HG02852 (cell line): ENCODE results near the gene KRTAP5-10.
"Not testable (repeated sequence)": the region's sequence is repeated elsewhere in the genome, so short reads cannot be mapped to it uniquely, and the experiment has no call there.

Experiments
- ATAC-seq: cut with Tn5 transposase; IDR thresholded peaks from one replicate; pipeline ENCODE4 v1.9.1; 2021; ENCODE audit warnings: mild to moderate bottlenecking, moderate library complexity; ENCODE audit not compliant: unreplicated experiment

The KRTAP5-10 gene

GRCh38 chr11:71571101-71571850 lies 5.9 kb downstream of the KRTAP5-10 start:
- ATAC-seq: not testable (repeated sequence)

GRCh38 chr11:71572811-71573210 lies 7.4 kb downstream of the KRTAP5-10 start:
- ATAC-seq: no peak

- ATAC-seq: no peak
Measured at GRCh38 chr11:71574418-71574817, 9.1 kb downstream of the KRTAP5-10 start.

- ATAC-seq: no peak
Measured at GRCh38 chr11:71575723-71576424, 10.5 kb downstream of the KRTAP5-10 start.

- not testable (repeated sequence) for ATAC-seq
Measured at GRCh38 chr11:71576688-71577465, 11.5 kb downstream of the KRTAP5-10 start.

GRCh38 chr11:71577469-71578004 lies 12.2 kb downstream of the KRTAP5-10 start:
- ATAC-seq: no peak

GRCh38 chr11:71579513-71579912 lies 14.2 kb downstream of the KRTAP5-10 start:
- ATAC-seq: not testable (repeated sequence)

GRCh38 chr11:71580057-71581003 lies 15.0 kb downstream of the KRTAP5-10 start:
- no peak for ATAC-seq

GRCh38 chr11:71581826-71582225 lies 16.5 kb downstream of the KRTAP5-10 start:
- ATAC-seq: no peak

GRCh38 chr11:71582309-71582895 lies 17.0 kb downstream of the KRTAP5-10 start, which contains the start of gene KRTAP5-11:
TSS of gene KRTAP5-11 (minus strand) at chr11:71582875. CDS start at chr11:71582837, 38 bp downstream.
- ATAC-seq: no peak

- not testable (repeated sequence) for ATAC-seq
Measured at GRCh38 chr11:71582969-71583368, 17.6 kb downstream of the KRTAP5-10 start.

- ATAC-seq: not testable (repeated sequence)
Measured at GRCh38 chr11:71585673-71586072, 20.3 kb downstream of the KRTAP5-10 start.

- ATAC-seq: not testable (repeated sequence)
Measured at GRCh38 chr11:71588314-71588713, 23.0 kb downstream of the KRTAP5-10 start.

GRCh38 chr11:71588822-71589545 lies 23.6 kb downstream of the KRTAP5-10 start:
- ATAC-seq: not testable (repeated sequence)

- not testable (repeated sequence) for ATAC-seq
Measured at GRCh38 chr11:71589546-71589920, 24.2 kb downstream of the KRTAP5-10 start.

GRCh38 chr11:71603221-71603620 lies 37.9 kb downstream of the KRTAP5-10 start:
- ATAC-seq: not testable (repeated sequence)

- not testable (repeated sequence) for ATAC-seq
Measured at GRCh38 chr11:71604798-71605488, 39.6 kb downstream of the KRTAP5-10 start.

GRCh38 chr11:71606853-71607519 lies 41.6 kb downstream of the KRTAP5-10 start:
- not testable (repeated sequence) for ATAC-seq
